Body of pancreas (tissue), 4 donors: ENCODE results near the gene NOL12. TPM values are rescaled to one million over a fixed set of nuclear protein-coding genes. Genes with fewer than 3 reads are reported as not detected.

Experiments
- ATAC-seq: fragments of 150-250 bp; one replicate; pipeline ENCODE4 v1.9.1; 2016
- DNase-seq, 4 donors: peaks; one replicate each; pipeline ENCODE4 v3.0.0-alpha.2; 2019
- H3K27ac ChIP-seq, 4 donors: fragments of 200-600 bp; sonication (generic); 1 replicate in 3 of 4; 2 replicates in 1 of 4; pipeline versions ENCODE4 v1.5.1 to v1.6.1; 2016 to 2019; ENCODE audit warnings: mild to moderate bottlenecking in 1 of 4, mixed read lengths in 1 of 4, moderate library complexity in 1 of 4
- H3K27me3 ChIP-seq, 2 donors: fragments of 200-600 bp; sonication (generic); one replicate each; pipeline ENCODE4 v1.6.0; 2016; ENCODE audit warnings: mild to moderate bottlenecking in 1 of 2
- H3K36me3 ChIP-seq, 2 donors: fragments of 200-600 bp; sonication (generic); replicated peaks in 1 of 2; 2 replicates each; pipeline ENCODE4 v1.5.1; 2016; ENCODE audit warnings: low read depth in 2 of 2; ENCODE audit not compliant: insufficient read depth in 1 of 2
- H3K4me1 ChIP-seq: fragments of 200-600 bp; sonication (generic); one replicate; pipeline ENCODE4 v1.6.0; 2016
- H3K4me3 ChIP-seq, 2 donors: fragments of 200-600 bp; sonication (generic); 1 replicate in 1 of 2; 2 replicates in 1 of 2; pipeline ENCODE4 v1.5.1; 2016 to 2019
- H3K9me3 ChIP-seq, 3 donors: fragments of 200-600 bp; sonication (generic); 1 replicate in 2 of 3; 2 replicates in 1 of 3; pipeline ENCODE4 v1.5.1; 2016
- POLR2A ChIP-seq, 3 donors: fragments of 450-650 bp; IDR thresholded peaks; one replicate each; pipeline ENCODE4 v1.6.1; 2016; ENCODE audit warnings: antibody characterized with exemption in 3 of 3, mild to moderate bottlenecking in 2 of 3
- WGBS, 2 donors: methylation state at CpG; one replicate each; pipeline ENCODE4 v1.1.5; 2017; 5-methylcytosine and 5-hydroxymethylcytosine counted together
- intact Hi-C: fragments of 100-400 bp; cut with DNase I; formaldehyde crosslinking; loops from one replicate; pipeline ENCODE4 v1.15.1; 2023
- total RNA-seq, 2 donors: library from RNA; depleted of rRNA; stranded (reverse); fragments of >200 nt; gene quantifications; one replicate each; pipeline ENCODE4 v1.1.0, GENCODE V29; 2016
- TF ChIP-seq, protein P1 (sequence below), 7 experiments: fragments of 450-650 bp in 4 of 7; fragments of 200-600 bp in 3 of 7; sonication (generic) in 3 of 7; IDR thresholded peaks; one replicate each; pipeline ENCODE4 v1.5.1; 2016 to 2019; ENCODE audit warnings: antibody characterized with exemption in 7 of 7

The NOL12 gene
- total RNA-seq, 2 donors from 2014 or later: 10.4 to 19.1 TPM

DNA sequence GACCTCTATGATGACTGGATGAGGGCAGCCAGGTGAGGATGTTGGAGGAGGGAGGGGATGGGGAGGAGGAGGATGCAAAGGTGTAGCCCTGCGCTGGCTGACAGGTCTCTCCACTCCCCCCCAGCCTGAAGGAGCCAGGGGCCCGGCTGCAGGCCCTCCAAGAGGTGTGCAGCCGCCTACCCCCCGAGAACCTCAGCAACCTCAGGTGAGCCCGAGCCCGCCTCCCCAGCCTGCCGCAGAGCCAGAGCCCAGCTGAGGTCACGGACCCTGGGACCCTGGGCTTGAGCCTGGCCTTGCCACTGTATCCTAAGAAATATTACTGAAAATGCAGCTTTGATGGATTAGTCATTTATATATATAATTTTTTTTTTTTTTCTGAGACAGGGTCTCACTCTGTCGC, 38.8 kb upstream of the NOL12 start:
- no peaks in the 10 kb centered on the region for H3K27me3 ChIP-seq
- no peak overlapping the region for H3K4me3 ChIP-seq
- no peaks in the 10 kb centered on the region for H3K36me3 ChIP-seq
- intact Hi-C loops: loop anchor here (5.0 to 10.0 kb wide), 2 partner anchors 35 to 137 kb away; no protein-coding TSS in a partner anchor
- no peak for DNase-seq
- WGBS, 2 donors: 86 to 90% methylated on average over 4 to 9 of the region's 9 CpGs
- no peak for TF ChIP-seq POLR2A (IDR thresholded peaks at IDR 0.05)
- TF ChIP-seq, protein P1, sequence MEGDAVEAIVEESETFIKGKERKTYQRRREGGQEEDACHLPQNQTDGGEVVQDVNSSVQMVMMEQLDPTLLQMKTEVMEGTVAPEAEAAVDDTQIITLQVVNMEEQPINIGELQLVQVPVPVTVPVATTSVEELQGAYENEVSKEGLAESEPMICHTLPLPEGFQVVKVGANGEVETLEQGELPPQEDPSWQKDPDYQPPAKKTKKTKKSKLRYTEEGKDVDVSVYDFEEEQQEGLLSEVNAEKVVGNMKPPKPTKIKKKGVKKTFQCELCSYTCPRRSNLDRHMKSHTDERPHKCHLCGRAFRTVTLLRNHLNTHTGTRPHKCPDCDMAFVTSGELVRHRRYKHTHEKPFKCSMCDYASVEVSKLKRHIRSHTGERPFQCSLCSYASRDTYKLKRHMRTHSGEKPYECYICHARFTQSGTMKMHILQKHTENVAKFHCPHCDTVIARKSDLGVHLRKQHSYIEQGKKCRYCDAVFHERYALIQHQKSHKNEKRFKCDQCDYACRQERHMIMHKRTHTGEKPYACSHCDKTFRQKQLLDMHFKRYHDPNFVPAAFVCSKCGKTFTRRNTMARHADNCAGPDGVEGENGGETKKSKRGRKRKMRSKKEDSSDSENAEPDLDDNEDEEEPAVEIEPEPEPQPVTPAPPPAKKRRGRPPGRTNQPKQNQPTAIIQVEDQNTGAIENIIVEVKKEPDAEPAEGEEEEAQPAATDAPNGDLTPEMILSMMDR (IDR thresholded peaks at IDR 0.05): no peak
- ATAC-seq: no peak
- peaks cover 10% of the 10 kb centered on the region for H3K4me1 ChIP-seq
- no peaks in the 10 kb centered on the region for H3K9me3 ChIP-seq
- H3K27ac ChIP-seq: peak overlapping the region in 3 of 4 donors; percentile 52 to 80 (median 78)

DNA sequence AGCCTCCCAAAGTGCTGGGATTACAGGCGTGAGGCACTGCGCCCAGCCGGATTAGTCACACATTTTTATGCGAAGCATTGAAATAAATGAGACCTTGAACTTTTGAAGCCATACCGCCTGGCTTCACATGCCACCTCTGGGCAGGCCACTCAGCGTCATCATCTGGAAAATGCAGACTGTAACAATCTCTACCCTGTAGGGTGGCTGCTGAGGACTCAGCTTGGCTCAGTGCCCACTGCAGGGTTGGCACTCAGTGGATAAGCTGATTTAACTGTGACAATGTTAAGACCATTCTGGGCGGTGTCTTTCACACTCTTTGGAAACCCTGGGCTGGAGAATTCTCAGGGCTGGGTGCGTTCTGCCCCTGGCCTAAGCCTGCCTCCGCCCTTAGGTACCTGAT, 38.2 kb upstream of the NOL12 start:
- no peak for TF ChIP-seq POLR2A (IDR thresholded peaks at IDR 0.05)
- TF ChIP-seq, protein P1 (IDR thresholded peaks at IDR 0.05): no peak
- peak; percentile 72 to 86 (median 80) for DNase-seq
- ATAC-seq: peak; percentile 85
- H3K9me3 ChIP-seq: no peaks in the 10 kb centered on the region
- H3K4me1 ChIP-seq: peaks cover 10% of the 10 kb centered on the region
- H3K36me3 ChIP-seq: no peaks in the 10 kb centered on the region
- WGBS, 2 donors: 56 to 62% methylated on average over 9 of the region's 9 CpGs
- no peaks in the 10 kb centered on the region for H3K27me3 ChIP-seq
- peak overlapping the region; percentile 32 to 80 (median 65) for H3K27ac ChIP-seq
- intact Hi-C loops: loop anchor here (5.0 to 10.0 kb wide), 2 partner anchors 34 to 137 kb away; no protein-coding TSS in a partner anchor
- no peak overlapping the region for H3K4me3 ChIP-seq

DNA sequence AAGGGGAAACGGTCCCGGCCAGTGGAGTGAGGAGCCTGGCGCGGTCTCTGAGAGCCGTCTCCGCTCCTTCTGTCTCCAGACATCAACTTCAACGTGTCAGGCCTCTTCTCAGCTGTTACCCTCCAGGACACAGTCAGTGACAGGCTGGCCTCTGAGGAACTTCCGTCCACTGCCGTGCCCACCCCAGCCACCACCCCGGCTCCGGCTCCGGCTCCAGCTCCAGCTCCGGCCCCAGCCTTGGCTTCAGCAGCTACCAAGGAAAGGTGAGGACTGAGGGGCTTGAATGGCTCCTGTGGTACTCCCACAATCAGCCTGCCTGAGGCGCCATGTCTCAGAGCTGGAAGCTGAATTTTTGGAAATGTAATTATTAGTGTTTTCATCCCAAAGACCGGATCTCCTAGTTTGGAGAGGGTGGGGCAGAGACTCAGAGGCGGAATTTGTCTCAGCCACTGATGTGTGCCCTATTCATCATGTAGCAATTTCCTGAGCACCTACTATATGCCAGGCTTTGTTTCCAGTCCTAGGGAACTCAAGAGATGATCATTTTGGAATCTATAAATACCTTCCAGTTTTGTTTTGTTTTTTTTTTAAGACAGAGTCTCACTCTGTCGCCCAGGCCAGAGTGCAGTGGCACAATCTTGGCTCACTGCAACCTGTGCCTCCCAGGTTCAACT, 35.5 kb upstream of the NOL12 start:
- 93 to 96% methylated on average over 17 of the region's 17 CpGs for WGBS, 2 donors
- H3K27me3 ChIP-seq: no peaks in the 10 kb centered on the region
- no peaks in the 10 kb centered on the region for H3K36me3 ChIP-seq
- H3K9me3 ChIP-seq: no peaks in the 10 kb centered on the region
- no peak for ATAC-seq
- peaks cover 4% of the 10 kb centered on the region for H3K4me1 ChIP-seq
- intact Hi-C loops: no loop called here
- no peak overlapping the region for H3K27ac ChIP-seq
- H3K4me3 ChIP-seq: no peak overlapping the region
- TF ChIP-seq, protein P1 (IDR thresholded peaks at IDR 0.05): no peak
- TF ChIP-seq POLR2A (IDR thresholded peaks at IDR 0.05): no peak
- no peak for DNase-seq

DNA sequence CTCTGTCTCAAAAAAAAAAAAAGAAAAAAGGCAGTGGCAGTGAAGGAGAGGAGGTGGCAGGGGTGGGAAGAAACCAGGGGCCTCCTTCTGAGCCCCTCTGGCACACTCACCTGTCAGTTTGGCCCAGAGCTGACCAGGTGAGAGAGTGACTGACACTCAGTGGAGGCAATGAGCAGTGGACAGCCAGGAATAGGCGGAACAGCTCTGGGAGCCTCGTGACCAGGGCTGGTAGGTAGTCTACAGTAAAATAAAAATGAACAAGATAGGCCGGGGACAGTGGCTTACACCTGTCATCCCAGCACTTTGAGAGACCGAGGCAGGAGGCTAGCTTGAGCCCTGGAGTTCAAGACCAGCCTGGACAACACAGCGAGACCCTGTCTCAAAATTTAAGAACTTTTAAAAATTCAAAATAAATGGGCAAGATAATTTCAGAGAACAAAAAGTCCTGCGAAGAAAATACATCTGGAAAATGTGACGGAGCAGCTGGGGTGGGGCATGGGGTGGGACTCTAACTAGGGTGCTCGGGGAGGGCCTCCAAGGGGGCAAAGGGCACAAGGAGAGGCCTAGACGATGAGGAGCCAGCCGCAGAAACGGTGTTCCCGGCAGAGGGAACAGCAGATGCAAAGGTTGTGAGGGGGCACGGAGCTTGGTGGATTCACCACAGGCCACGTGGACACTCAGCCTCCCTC, 31.4 kb upstream of the NOL12 start:
- H3K4me3 ChIP-seq: no peak overlapping the region
- intact Hi-C loops: no loop called here
- H3K4me1 ChIP-seq: peaks cover 12% of the 10 kb centered on the region
- DNase-seq: no peak
- TF ChIP-seq, protein P1 (IDR thresholded peaks at IDR 0.05): no peak
- no peak for TF ChIP-seq POLR2A (IDR thresholded peaks at IDR 0.05)
- H3K9me3 ChIP-seq: no peaks in the 10 kb centered on the region
- no peaks in the 10 kb centered on the region for H3K36me3 ChIP-seq
- WGBS, 2 donors: 82% methylated on average over 14 of the region's 14 CpGs
- ATAC-seq: no peak
- no peaks in the 10 kb centered on the region for H3K27me3 ChIP-seq
- H3K27ac ChIP-seq: no peak overlapping the region
